Coronary artery (tissue), 2 donors: Measurements from ENCODE around the gene ACVR2B.
A peak's percentile ranks its signal among the peaks of the same experiment; 100 is the strongest.

Experiments used
- DNase-seq: peaks from one replicate; pipeline ENCODE4 v3.0.0-alpha.2; 2017; ENCODE audit warnings: low spot score
- H3K27ac ChIP-seq, 2 donors: fragments of 200-600 bp; sonication (generic); one replicate each; pipeline ENCODE4 v1.5.1; 2016 to 2019
- H3K4me3 ChIP-seq: fragments of 200-600 bp; sonication (generic); 2 replicates; pipeline ENCODE4 v1.5.1; 2016; ENCODE audit warnings: mild to moderate bottlenecking, moderate library complexity
- CTCF ChIP-seq: fragments of 200-600 bp; sonication (generic); IDR thresholded peaks from one replicate; pipeline ENCODE4 v1.5.1; 2019; ENCODE audit warnings: antibody characterized with exemption

ACVR2B gene

GRCh38 chr3:38521391-38521987, 67.8 kb downstream of the ACVR2B start:
- TF ChIP-seq CTCF: peak; percentile 88
- DNase-seq: no peak
- H3K27ac ChIP-seq: no peak overlapping the region

GRCh38 chr3:38522002-38522401, 68.3 kb downstream of the ACVR2B start:
- Histone ChIP-seq H3K4me3 (no peak overlapping the region), H3K27ac (no peak overlapping the region)
- DNase-seq: no peak
- TF ChIP-seq CTCF: no peak

More at GRCh38 chr3:38521391-38521987, 67.8 kb downstream of the ACVR2B start:
- H3K4me3 ChIP-seq: no peak overlapping the region

GRCh38 chr3:38524141-38524739, 70.5 kb downstream of the ACVR2B start:
- TF ChIP-seq CTCF: no peak
- no peak overlapping the region for H3K27ac ChIP-seq
- DNase-seq: no peak
- no peak overlapping the region for H3K4me3 ChIP-seq

GRCh38 chr3:38526792-38527191, 73.1 kb downstream of the ACVR2B start:
- no peak for DNase-seq
- Histone ChIP-seq H3K27ac (no peak overlapping the region), H3K4me3 (no peak overlapping the region)
- no peak for TF ChIP-seq CTCF

GRCh38 chr3:38528457-38528856, 74.8 kb downstream of the ACVR2B start:
- Histone ChIP-seq H3K4me3 (no peak overlapping the region), H3K27ac (no peak overlapping the region)
- DNase-seq: no peak
- TF ChIP-seq CTCF: no peak

- Histone ChIP-seq H3K27ac (no peak overlapping the region), H3K4me3 (no peak overlapping the region)
- no peak for TF ChIP-seq CTCF
- DNase-seq: no peak
Observed at GRCh38 chr3:38532529-38532928, 78.8 kb downstream of the ACVR2B start.

- TF ChIP-seq CTCF: no peak
- Histone ChIP-seq H3K27ac (no peak overlapping the region), H3K4me3 (no peak overlapping the region)
- no peak for DNase-seq
Observed at GRCh38 chr3:38533285-38533976, 79.7 kb downstream of the ACVR2B start.
